Measurements from ENCODE around the gene ISX.
"Not testable (repeated sequence)": the region's sequence is repeated elsewhere in the genome, so short reads cannot be mapped to it uniquely, and the experiment has no call there.

The ISX gene

DNA sequence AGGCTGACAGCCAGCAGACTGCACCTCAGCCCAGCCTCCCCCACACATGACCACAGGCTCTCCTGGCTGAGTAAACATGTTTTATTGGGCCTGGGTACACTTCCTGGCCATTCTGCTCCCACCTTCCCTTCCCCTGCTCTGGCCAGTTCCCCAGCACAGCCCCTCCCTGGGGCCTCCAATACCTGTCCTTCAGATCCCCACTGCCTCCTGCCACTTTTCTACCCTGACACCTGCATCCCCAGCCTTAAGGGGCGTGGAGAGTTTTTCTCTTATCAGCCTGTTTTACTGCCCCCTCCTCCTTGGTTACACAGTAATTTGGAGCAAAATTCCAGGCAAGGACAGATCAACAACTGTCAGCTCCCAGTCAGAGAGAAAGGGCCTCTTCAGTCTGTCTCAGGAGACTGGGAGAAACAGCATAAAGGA, at the start of gene ISX:
TSS of gene ISX (plus strand) at position 363 of the 423 bp plus-strand sequence. CDS start 930 bp downstream, outside the sequence.
- peak; percentile 24 for DNase-seq (ENCODE audit: low read depth, low spot score)

DNA sequence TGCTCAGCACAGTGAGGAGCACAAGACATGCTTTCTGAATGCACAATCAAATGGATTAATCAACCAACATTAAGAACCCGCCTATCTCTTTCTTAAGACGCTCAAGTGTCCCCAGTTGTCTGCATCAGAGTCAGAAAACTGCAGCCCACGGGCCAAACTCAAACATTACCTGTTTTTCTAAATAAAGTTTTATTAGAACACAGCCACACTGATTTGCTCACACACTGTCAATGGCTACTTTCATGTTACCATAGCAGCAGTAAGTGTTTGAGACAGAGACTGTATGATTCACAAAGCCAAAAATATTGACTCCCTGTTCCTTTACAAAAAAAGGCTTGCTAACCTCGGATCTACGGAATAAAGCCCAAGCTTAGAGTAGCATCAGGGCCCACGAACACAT, 49.0 kb upstream of the ISX start:
- DNase-seq (ENCODE audit: low read depth, low spot score), result no peak

DNA sequence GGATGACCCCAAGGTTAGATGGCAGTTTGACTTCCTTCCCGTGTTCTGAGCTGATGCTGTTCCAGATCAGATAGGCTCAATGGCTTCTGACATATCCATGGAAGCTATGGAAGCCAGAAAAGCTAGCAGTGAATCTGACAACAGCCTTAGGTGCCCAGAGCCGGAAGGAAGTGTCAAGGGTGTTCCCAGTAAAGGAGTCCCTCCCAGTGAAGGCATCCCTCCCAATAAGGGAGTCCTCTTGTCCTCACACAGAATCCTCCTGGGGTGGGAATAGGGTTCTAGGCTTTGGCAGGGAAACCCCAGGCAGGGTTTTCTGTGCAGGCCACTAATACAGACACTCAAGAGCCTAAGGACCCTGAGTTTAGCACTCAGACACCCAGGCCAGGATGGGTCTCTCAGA, 47.0 kb upstream of the ISX start:
- DNase-seq (ENCODE audit: low read depth, low spot score), result no peak

DNA sequence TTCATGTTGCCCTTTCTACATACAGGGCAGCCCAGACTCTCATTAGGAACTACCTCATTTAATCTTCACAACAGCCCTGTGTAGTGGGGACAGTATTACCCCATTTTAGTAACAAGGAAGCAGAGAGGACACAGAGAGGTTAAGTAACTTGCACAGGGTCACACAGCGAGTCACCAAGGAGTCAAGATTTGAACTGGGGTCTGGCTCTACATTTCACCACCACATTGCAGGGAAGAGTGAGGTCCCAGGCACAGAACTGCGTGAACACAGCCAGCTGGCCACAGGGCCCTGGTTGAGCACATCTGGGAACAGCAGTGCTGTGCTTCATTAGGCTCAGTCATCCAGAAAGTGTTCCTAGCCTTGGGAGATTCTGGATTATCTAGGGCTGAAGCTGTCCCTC, 45.4 kb upstream of the ISX start:
- DNase-seq (ENCODE audit: low read depth, low spot score), result no peak

DNA sequence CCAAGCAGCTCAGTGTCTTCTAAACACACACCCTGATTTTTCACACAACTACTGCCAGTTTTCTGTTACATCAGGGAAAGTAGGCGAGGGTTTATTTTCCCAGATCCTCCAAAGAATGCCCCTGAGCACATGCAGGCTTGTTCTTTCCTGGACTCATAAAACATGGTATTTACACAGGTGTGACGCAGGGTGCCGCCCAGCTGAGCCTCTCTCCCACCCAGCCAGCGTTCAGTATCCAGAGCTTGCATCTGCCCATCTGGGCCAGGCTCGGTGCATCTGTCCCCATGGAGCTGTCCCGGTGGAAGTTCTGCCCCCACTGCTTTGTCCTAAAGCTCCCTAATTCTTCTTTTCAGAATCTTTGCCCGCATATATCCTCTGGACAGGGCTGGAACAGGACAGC, 44.8 kb upstream of the ISX start:
- no peak for DNase-seq (ENCODE audit: low read depth, low spot score)

DNA sequence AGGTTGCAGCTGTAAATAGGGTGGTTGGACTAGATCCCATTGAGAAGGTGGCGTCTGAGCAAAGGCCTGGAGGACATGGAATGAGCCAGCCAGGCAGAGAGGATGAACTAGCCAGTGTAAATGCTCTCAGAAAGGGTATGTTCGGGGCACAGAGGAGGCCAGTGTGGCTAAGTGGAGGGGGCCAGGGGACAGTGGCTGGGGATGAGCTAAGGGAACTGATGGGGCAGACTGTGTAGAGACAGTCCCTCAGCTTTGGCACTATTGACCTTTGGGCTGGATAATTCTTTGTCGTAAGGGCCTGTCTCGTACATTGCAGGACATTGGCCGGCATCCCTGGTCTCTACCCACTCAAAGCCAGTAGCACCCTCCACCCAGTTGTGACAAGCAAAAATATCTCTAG, 43.7 kb upstream of the ISX start:
- DNase-seq (ENCODE audit: low read depth, low spot score), result no peak

DNA sequence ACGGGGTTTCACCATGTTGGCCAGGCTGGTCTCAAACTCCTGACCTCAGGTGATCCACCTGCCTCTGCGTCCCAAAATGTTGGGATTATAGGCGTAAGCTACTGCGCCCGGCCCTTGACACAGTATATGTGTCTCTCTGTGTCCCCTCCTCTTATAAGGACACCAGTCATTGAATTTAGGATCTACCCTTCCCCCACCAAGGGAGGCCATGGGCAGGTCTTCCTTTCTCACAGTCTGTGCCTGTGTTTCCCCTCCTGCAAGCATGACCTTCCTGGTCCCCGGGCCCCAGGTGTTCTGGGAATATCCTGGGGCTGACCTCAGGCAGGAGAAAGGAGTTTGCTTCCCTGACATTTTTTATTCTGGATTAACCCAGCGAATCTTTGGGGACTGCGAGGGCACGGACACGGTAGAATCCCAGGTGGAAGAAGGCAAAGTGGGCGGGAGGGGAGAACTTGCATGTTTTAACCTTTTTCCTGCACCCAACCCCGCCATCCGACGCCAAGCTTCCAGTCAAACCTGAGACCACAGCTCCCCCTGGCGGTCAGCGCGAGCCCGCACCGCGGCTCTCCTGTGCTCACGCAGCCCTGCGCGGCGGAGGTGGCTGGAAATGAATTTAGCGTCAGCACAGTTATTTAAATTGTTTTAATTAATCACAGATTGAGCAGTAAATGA, 42.1 kb upstream of the ISX start:
- peak; percentile 90 for DNase-seq (ENCODE audit: low read depth, low spot score)

DNA sequence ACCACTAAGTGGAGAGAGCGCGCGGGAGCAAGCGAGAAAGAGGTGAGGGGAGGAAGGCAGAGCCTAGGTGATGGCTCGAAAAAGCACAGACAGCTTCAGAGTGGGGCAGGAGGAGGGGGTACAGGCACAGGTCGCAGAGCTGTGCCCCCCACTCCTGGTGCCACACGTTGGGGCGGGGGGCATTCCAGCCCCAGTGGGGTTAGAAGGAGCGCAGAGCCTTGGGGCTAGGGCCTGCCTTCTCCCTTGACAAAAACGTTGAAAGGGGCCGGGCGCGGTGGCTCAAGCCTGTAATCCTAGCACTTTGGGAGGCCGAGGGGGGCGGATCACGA, 41.6 kb upstream of the ISX start:
- no peak for DNase-seq (ENCODE audit: low read depth, low spot score)

DNA sequence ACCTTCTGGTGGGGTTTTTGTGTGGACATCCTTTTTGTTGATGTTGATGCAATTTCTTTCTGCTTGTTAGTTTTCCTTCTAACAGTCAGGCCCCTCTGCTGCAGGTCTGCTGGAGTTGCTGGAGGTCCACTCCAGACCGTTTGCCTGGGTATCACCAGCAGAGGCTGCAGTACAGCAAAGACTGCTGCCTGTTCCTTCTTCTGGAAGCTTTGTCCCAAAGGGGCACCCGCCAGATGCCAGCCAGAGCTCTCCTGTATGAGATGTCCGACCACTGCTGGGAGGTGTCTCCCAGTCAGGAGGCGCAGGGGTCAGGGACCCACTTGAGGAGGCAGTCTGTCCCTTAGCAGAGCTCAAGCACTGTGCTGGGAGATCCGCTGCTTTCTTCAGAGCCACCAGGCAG, 35.8 kb upstream of the ISX start:
- not testable (repeated sequence) for DNase-seq (ENCODE audit: low read depth, low spot score)

DNA sequence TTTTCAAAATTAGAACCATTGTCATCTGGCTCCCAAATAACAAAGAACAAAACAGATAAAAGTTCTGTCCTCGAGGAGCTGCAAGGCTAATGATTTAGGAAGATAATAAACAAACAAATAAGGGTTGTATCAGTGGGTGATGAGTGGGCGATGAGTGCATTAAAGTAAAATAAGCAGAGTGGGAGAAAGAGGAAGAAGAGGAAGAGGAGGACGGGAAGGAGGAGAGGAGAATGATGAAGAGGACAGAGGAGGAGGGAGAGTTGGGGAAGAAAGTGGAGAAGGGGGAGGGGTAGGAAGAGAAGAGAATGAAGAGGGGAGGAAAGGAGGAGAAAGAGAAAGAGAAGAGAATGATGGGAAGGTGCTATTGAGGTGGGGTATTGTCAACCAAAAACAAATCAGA, 33.4 kb upstream of the ISX start:
- DNase-seq (ENCODE audit: low read depth, low spot score), result no peak

DNA sequence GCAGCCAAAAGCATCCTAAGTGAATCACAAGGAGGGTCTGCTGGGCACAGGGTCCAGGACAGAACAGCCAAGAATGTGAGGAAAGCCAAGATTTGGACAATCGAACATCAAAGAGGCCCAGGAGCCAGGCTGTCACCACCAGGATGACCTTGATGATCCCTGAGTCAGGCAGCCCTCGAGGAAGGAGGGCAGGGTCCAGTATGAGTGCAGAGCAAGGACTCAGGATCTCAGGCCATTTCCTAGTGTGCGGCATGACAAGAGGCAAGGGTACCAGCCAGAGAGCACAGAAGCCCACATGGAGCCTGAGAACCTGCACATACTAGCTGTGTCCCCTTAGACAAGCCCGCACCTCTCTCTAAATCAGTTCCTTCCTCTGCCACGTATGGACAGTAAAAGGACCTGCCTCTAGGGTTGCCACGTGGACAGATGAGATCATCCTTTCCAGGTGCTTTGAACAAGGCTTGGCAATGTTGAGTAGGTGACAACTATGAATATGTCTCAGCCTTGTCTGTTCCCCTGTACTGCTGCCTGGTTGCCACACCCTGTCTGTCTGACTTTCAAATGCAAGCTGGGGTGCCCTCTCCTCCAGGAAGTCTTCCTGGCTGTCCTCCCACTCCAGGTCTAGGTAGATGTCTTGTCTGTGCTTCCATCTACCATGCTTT, 32.2 kb upstream of the ISX start:
- DNase-seq (ENCODE audit: low read depth, low spot score), result no peak

DNA sequence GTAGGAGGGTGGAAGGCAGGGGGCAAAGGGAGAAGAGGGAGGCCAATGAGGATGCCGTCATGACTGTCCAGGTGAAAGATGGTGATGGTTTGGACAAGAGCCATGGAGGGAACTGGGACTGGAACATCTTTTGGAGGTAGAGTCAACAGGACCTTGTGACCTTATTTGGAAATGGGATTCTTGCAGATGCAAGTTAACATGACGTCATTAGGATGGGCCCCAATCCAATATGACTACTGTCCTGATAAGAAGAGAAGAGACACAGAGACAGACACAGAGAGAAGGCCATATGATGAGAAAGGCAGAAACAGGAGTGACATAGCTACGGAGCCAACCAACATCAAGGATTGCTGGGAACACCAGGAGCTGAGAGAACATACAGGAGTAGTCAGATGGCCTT, 31.0 kb upstream of the ISX start:
- DNase-seq (ENCODE audit: low read depth, low spot score), result no peak

DNA sequence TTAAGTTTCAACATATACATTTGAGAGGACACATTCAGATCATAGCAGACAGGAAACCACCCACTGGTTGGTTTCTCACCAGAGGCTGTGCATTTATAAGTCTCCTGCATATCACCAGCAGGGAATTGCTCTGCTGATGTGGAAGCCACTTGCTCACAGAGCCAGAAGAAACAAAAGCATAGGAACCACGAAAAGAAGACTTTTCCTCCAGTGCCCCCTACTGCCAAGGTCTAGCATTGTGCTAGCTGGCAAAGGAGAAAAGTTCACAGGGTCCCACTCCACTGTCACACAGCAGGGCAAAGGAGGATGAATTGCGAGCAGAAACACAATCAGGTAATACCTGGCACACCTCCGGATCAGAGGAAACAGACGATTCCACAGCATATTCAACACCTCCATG, 28.9 kb upstream of the ISX start:
- peak; percentile 56 for DNase-seq (ENCODE audit: low read depth, low spot score)

DNA sequence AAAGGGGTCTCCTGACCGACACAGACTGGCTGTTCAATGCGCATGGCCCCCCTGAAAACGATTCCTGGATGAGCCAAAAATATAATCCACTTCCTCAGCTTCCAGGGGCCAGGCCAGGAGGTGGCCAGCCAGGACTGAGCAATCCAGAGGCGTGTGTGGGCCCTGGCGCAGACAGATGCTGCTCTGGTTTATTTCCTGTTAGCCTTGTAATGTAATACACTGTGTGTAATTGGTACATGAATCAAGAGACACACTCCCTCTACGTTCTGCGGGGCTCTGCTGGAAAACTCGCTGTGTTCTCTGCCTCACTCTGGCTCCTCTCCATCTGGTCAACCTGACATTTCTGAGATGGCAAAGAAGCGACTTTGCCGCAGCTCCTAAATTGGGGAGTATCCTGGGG, 26.3 kb upstream of the ISX start:
- no peak for DNase-seq (ENCODE audit: low read depth, low spot score)

DNA sequence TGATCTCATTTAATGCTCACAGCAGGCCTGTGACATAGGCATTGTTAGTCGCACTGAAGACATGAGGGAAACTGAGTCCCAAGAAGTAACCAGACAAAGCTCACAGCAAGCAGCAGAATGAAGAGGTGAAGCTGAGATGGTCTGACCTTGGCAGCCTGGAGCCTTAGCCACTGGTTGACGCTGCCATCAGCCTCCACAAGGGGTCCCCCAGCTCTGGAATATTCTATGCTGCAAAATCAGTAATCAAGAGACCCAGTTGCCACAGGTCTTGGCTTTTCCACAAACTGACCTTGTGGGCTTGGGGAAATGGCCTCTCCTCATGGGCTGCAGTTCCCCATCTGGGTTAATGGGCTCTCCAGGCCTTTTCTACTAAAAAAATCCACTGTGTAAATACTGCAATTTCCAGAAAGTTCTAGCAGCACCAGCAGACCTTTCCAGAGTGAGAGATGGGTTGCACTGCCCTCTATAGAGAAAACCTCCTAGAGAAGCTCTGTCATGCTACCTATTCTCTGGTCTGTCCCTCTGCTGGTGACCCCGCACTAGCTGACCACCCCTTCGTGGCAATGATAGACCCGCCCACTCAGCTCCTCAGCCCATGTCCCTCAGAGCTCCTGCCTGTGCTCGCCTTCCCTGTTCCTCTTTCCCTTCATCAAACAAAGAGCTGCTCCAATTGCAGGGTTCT, 22.6 kb upstream of the ISX start:
- DNase-seq (ENCODE audit: low read depth, low spot score), result peak; percentile 30

DNA sequence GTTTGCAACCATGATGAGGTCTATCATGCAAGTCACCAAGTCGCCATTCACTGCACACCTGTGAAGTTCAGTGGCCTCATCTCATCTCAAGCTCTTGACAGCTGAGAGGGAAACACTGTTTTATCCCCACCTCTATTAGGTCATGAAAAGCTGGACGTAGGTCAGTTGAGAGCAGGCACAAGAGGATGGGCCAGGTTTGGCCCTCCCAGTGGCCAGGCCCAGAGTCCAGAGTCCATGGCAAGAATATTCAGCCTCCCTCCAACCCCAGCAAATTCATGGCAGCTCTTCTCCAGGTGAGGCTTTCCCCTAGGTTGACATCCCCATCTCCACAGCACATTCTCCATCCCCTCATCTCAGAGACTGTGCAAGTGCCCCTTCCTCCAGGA, 22.0 kb upstream of the ISX start:
- DNase-seq (ENCODE audit: low read depth, low spot score), result no peak

DNA sequence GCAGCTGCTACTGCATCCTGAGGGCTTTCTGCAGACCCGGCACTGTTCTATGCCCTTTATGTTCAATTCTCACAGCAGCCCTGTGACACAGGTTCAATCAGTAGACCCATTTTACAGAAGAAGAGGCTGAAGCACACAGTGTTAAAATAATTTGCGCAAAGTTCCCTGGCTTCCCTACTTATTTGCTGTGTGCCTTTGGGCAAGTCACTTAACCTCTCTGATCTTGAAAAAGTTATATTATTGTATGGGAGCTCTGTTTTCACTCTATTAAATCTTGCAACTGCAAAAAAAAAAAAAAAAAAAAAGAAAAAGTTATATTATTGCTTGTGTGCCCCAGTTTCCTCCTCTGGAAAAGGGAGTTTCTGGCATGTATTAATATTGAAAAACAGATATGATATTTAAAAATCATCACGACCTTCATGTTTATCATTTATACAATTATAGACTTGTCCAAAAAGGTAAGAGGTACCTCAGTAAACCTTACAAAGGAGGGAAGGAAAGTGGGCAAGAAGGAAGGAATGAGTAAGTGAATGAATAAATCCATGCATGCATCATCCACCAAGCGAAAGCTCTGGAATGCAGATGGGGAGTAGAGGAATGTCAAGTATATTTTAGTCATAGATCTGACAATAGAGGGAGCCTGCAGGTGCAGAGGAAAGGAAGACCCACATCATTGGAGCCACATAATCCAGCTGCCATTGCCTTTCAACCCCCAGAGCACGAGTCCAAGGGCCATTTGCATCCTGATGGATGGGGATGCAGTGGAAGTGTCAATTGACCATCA, 21.2 kb upstream of the ISX start:
- DNase-seq (ENCODE audit: low read depth, low spot score), result no peak

DNA sequence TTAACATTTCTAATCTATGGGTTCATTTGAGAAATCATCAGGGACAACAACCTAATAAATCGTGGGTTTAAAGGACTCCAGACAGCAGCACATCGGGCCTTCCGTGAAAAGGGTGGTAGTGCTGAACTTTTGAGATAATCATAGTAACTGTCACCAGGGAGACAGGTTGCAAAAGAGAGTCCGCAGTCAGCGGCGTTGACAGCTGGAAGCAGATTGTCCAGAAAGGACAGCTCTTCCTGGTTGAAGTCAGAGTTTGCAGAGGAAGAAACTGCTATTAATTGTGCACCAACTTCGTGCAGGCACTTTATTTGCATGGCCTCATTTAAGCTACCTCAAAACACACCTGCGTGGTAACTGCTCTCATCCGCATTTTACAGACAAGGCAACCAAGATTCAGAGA, 20.5 kb upstream of the ISX start:
- DNase-seq (ENCODE audit: low read depth, low spot score), result no peak

DNA sequence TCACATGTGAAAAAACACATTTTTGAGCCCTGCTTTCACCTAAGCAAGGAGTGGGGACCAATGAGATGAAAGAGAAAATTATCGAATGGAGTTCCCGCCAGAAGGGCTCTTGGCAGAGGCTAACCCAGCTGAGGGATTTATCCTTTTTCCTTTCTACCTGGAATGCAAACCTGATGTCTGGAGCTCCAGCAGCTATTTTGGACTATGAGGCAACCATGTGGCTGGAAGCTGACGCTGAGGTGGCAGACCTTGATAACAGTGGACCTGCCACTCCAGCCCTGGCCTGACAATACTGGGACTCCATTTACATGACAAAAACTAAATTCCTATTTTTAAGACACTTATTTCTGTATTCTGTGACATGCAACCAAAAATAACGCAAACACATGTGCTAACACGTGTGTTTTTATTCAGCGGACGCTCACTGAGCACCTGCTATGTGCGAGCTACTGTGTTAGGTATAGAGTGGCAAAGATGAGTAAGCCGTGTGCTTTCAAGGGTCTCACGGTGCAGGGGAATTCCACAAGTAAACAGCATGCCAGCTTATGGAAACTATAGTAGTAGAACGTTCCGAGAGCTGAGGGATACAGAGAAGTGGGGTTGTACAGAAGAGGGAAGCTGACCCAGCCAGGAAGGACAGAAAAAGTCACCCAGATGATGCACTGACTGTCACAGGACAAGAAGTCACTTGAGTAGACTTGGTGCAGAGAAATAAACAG, 19.1 kb upstream of the ISX start:
- DNase-seq (ENCODE audit: low read depth, low spot score), result no peak

DNA sequence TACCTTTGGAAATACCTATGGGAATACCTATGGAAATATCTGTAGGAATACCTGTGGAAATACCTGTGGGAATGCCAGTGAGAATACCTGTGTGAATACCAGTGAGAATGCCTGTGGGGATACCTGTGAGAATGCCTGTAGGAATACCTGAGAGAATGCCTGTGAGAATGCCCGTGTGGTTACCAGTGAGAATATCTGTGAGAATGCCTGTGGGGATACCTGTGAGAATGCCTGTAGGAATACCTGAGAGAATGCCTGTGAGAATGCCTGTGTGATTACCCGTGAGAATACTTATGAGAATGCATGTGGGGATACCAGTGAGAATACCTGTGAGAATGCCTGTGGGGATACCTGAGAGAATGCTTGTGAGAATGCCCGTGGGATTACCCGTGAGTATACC, 15.9 kb upstream of the ISX start:
- not testable (repeated sequence) for DNase-seq (ENCODE audit: low read depth, low spot score)

DNA sequence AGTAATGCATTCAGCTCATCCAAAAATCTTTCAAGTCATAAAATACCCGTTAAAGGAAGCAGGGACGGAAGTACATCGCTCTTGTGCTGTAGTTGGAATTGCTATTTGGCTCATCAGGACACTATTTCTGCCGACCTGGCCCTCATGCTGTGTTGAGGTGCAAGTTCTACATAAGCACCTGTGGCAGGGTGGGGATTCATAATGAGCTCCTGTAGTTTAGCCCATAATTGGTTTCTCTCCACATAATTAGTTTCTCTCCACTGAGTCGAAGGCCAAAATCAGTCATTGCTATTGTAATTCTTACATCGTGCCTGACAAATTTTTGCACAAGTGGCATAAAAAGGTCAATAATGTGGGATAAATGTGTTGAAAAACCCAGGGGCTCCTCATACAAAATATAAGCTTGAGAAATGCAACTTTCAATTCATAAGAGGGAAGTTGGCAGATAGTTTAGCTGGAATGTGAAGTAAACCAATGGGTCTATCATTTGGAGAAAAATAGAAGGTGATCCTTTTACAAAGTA, 14.9 kb upstream of the ISX start:
- DNase-seq (ENCODE audit: low read depth, low spot score), result no peak

DNA sequence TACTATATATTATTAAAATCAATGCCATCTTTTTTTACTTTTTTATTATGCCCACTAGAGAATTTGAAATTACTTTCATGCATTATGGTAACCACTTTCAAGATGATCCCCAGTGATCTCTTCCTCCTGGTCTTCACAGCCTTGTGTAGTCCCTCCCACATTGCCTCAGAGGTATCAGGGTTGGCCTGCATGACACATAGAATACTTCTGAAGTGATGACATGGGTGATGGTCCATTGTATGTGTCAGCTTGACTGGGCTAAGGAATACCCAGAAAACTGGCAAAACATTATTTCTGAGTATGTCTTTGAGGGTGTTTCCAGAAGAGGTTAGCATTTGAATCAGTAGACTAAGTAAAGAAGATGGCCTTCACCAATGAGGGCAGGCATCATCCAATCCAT, 14.2 kb upstream of the ISX start:
- DNase-seq (ENCODE audit: low read depth, low spot score), result no peak

All from ELF-1 (cell line).